Measurements from ENCODE around the gene RNF123.
"Not testable (repeated sequence)": the region's sequence is repeated elsewhere in the genome, so short reads cannot be mapped to it uniquely, and the experiment has no call there.

GRCh38 chr3:49694409-49695070, 5.2 kb downstream of the RNF123 start:
- not testable (repeated sequence) for TF ChIP-seq CBX3 (IDR thresholded peaks at IDR 0.05; ENCODE audit: borderline replicate concordance, low read depth); HCFC1 (IDR thresholded peaks at IDR 0.05; ENCODE audit: low read length); EP300 (IDR thresholded peaks at IDR 0.05; ENCODE audit: borderline replicate concordance in 1 of 2, control insufficient read depth in 1 of 2, low read depth in 2 of 2, low read length in 2 of 2); FOXK2 (IDR thresholded peaks at IDR 0.05); SUZ12 (IDR thresholded peaks at IDR 0.05; ENCODE audit: unreplicated experiment); ZNF274 (IDR thresholded peaks at IDR 0.05; ENCODE audit: insufficient read depth, insufficient read length)
- TF ChIP-seq, protein P1, sequence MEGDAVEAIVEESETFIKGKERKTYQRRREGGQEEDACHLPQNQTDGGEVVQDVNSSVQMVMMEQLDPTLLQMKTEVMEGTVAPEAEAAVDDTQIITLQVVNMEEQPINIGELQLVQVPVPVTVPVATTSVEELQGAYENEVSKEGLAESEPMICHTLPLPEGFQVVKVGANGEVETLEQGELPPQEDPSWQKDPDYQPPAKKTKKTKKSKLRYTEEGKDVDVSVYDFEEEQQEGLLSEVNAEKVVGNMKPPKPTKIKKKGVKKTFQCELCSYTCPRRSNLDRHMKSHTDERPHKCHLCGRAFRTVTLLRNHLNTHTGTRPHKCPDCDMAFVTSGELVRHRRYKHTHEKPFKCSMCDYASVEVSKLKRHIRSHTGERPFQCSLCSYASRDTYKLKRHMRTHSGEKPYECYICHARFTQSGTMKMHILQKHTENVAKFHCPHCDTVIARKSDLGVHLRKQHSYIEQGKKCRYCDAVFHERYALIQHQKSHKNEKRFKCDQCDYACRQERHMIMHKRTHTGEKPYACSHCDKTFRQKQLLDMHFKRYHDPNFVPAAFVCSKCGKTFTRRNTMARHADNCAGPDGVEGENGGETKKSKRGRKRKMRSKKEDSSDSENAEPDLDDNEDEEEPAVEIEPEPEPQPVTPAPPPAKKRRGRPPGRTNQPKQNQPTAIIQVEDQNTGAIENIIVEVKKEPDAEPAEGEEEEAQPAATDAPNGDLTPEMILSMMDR (IDR thresholded peaks at IDR 0.05 in 2 of 3, conservative IDR thresholded peaks at IDR 0.05 in 1 of 3; ENCODE audit: control insufficient read depth in 2 of 3, extremely low read depth in 1 of 3, insufficient read depth in 1 of 3, low read depth in 3 of 3, low read length in 3 of 3) = not testable (repeated sequence)
